NCI-H524 treated with DMSO at 0.1 percent for 48 hours (cell line): ENCODE results near the gene TTC34.
"Not testable (repeated sequence)": the region's sequence is repeated elsewhere in the genome, so short reads cannot be mapped to it uniquely, and the experiment has no call there.

Source experiments
- DNase-seq: peaks from one replicate; lab custom pipeline; 2025; lab: John Stamatoyannopoulos, UW

The TTC34 gene

DNA sequence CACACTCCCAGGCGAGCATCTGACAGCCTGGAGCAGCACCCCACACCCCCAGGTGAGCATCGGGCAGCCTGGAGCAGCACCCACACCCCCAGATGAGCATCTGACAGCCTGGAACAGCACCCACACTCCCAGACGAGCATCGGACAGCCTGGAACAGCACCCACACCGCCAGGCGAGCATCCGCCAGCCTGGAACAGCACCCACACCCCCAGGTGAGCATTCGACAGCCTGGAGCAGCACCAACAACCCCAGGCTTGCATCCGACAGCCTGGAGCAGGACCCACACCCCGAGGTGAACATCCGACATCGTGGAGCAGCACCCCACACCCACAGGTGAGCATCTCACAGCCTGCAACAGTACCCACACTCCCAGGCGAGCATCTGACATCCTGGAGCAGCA lies 42.1 kb downstream of the TTC34 start:
- not testable (repeated sequence) for DNase-seq

DNA sequence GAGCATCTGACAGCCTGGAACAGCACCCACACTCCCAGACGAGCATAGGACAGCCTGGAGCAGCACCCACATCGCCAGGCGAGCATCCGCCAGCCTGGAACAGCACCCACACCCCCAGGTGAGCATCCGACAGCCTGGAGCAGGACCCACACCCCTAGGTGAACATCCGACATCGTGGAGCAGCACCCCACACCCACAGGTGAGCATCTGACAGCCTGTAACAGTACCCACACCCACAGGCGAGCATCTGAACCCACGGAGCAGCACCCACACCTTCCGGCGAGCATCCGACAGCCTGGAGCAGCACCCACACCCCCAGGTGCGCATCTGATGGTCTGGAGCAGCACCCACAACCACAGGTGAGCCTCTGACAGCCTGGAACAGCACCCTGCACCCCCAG lies 44.0 kb downstream of the TTC34 start:
- DNase-seq = not testable (repeated sequence)

DNA sequence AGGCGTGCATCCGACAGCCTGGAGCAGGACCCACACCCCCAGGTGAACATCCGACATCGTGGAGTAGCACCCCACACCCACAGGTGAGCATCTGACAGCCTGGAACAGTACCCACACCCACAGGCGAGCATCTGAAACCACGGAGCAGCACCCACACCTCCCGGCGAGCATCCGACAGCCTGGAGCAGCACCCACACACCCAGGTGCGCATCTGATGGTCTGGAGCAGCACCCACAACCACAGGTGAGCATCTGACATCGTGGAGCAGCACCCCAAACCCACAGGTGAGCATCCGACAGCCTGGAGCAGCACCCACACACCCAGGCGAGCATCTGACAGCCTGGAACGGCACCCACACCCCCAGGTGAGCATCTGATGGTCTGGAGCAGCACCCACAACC lies 46.1 kb downstream of the TTC34 start:
- not testable (repeated sequence) for DNase-seq

- DNase-seq = not testable (repeated sequence)
Observed at GRCh38 chr1:2754597-2754996, 46.9 kb downstream of the TTC34 start.

DNA sequence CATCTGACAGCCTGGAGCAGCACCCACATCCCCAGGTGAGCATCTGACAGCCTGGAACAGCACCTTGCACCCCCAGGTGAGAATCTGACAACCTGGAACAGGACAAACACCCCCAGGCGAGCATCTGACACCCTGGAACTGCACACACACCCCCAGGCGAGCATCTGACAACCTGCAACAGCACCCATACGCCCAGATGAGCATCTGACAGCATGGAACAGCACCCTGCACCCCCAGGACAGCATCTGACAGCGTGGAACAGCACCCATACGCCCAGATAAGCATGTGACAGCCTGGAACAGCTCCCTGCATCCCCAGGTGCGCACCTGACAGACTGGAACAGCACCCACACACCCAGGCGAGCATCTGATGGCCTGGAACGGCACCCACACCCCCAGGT lies 49.0 kb downstream of the TTC34 start:
- DNase-seq = not testable (repeated sequence)

DNA sequence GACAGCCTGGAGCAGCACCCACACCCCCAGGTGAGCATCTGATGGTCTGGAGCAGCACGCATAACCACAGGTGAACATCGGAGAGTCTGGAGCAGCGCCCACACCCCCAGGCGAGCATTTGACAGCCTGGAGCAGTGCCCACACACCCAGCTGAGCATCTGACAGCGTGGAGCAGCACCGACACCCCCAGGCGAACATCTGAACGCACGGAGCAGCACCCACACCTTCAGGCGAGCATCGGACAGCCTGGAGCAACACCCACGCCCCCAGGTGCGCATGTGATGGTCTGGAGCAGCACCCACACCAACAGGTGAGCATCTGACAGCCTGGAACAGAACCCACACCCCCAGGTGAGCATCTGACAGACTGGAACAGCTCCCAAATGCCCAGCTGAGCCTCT lies 49.6 kb downstream of the TTC34 start:
- not testable (repeated sequence) for DNase-seq

DNA sequence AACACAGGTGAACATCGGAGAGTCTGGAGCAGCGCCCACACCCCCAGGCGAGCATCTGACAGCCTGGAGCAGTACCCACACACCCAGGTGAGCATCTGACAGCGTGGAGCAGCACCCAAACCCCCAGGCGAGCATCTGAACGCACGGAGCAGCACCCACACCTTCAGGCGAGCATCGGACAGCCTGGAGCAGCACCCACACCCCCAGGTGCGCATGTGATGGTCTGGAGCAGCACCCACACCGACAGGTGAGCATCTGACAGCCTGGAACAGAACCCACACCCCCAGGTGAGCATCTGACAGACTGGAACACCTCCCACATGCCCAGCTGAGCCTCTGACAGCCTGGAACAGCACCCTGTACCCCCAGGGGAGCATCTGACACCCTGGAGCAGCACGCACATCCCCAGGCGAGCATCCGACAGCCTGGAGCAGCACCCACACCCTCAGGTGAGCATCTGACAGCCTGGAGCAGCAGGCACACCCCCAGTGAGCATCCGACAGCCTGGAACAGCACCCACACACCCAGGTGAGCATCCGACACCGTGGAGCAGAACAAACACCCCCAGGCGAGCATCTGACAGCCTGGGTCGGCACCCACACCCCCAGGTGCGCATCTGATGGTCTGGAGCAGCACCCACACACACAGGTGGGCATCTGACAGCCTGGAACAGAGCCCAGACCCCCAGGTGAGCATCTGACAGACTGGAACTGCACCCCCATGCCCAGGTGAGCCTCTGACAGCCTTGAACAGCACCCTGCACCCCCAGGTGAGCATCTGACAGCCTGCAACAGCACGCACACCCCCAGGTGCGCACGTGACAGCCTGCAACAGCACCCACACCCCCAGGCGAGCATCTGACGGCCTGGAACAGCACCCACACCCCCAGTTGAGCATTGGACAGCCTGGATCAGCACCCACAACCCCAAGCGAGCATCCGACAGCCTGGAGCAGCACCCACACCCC lies 50.4 kb downstream of the TTC34 start:
- not testable (repeated sequence) for DNase-seq

DNA sequence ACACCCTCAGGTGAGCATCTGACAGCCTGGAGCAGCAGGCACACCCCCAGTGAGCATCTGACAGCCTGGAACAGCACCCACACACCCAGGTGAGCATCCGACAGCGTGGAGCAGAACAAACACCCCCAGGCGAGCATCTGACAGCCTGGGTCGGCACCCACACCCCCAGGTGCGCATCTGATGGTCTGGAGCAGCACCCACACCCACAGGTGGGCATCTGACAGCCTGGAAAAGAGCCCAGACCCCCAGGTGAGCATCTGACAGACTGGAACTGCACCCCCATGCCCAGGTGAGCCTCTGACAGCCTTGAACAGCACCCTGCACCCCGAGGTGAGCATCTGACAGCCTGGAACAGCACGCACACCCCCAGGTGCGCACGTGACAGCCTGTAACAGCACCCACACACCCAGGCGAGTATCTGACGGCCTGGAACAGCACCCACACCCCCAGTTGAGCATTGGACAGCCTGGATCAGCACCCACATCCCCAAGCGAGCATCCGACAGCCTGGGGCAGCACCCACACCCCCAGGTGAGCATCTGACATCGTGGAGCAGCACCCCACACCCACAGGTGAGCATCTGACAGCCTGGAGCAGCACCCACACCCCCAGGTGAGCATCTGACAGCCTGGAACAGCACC lies 51.3 kb downstream of the TTC34 start:
- DNase-seq = not testable (repeated sequence)

GRCh38 chr1:2748626-2749025 lies 52.9 kb downstream of the TTC34 start:
- not testable (repeated sequence) for DNase-seq

DNA sequence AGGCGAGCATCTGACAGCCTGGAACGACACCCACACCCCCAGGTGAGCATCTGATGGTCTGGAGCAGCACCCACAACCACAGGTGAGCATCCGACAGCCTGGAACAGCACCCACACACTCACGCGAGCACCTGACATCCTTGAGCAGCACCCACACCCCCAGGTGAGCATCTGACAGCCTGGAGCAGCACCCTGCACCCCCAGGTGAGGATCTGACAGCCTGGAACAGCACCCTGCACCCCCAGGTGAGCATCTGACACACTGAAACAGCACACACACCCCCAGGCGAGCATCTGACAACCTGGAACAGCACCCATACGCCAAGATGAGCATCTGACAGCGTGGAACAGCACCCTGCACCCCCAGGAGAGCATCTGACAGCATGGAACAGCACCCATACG lies 106.7 kb downstream of the TTC34 start:
- DNase-seq = not testable (repeated sequence)

DNA sequence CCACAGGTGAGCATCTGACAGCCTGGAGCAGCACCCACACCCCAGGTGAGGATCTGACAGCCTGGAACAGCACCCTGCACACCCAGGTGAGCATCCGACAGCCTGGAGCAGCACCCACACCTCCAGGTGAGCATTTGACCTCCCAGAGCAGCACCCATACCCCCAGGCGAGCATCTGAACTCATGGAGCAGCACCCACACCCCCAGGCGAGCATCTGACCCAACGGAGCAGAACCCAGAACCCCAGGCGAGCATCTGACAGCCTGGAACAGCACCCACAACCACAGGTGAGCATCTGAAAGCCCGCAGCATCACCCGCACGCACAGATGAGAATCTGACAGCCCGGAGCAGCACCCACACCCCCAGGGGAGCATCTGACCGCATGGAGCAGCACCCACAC lies 111.3 kb downstream of the TTC34 start:
- not testable (repeated sequence) for DNase-seq

GRCh38 chr1:2688336-2688665 lies 113.2 kb downstream of the TTC34 start:
- DNase-seq = not testable (repeated sequence)

- not testable (repeated sequence) for DNase-seq
Observed at GRCh38 chr1:2687638-2688335, 113.7 kb downstream of the TTC34 start.

GRCh38 chr1:2687174-2687591 lies 114.3 kb downstream of the TTC34 start:
- not testable (repeated sequence) for DNase-seq

- not testable (repeated sequence) for DNase-seq
Observed at GRCh38 chr1:2686091-2686863, 115.2 kb downstream of the TTC34 start.

GRCh38 chr1:2685671-2686070 lies 115.8 kb downstream of the TTC34 start:
- not testable (repeated sequence) for DNase-seq

- not testable (repeated sequence) for DNase-seq
Observed at GRCh38 chr1:2684878-2685277, 116.6 kb downstream of the TTC34 start.

GRCh38 chr1:2684000-2684399 lies 117.5 kb downstream of the TTC34 start:
- DNase-seq = not testable (repeated sequence)

- DNase-seq = not testable (repeated sequence)
Observed at GRCh38 chr1:2683321-2683741, 118.2 kb downstream of the TTC34 start.

DNA sequence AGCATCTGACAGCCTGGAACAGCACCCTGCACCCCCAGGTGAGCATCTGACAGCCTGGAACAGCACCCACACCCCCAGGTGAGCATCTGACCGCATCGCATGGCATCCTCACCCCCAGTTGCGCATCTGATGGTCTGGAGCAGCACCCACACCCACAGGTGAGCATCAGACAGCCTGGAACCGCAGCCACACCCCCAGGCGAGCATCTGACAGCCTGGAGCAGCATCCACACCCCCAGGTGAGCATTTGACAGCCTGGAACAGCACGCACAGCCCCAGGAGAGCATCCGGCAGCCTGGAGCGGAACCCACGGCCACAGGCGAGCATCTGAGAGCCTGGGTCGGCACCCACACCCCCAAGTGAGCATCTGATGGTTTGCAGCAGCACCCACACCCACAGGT lies 118.6 kb downstream of the TTC34 start:
- not testable (repeated sequence) for DNase-seq

- DNase-seq = not testable (repeated sequence)
Observed at GRCh38 chr1:2676726-2677125, 124.8 kb downstream of the TTC34 start.

GRCh38 chr1:2671656-2672055 lies 129.8 kb downstream of the TTC34 start:
- DNase-seq = not testable (repeated sequence)
